Hepatocyte (in vitro differentiated cells): Measurements from ENCODE around the gene GFRA3. TPM values are rescaled to one million over a fixed set of nuclear protein-coding genes. Genes with fewer than 3 reads are reported as not detected.
A peak's percentile ranks its signal among the peaks of the same experiment; 100 is the strongest.

Experiments
- DNase-seq: peaks from one replicate; pipeline ENCODE4 v3.0.0-alpha.2; 2016; ENCODE audit warnings: low spot score
- H2AFZ ChIP-seq: fragments of 200-600 bp; sonication (generic); 2 replicates; pipeline ENCODE4 v1.6.0; 2016; ENCODE audit warnings: antibody characterized with exemption, mild to moderate bottlenecking
- H3K27ac ChIP-seq: fragments of 200-600 bp; sonication (generic); 2 replicates; pipeline ENCODE4 v1.5.1; 2016; ENCODE audit warnings: mild to moderate bottlenecking
- H3K27me3 ChIP-seq: fragments of 200-600 bp; sonication (generic); 2 replicates; pipeline ENCODE4 v1.6.1; 2016
- H3K36me3 ChIP-seq: fragments of 200-600 bp; sonication (generic); replicated peaks from 2 replicates; pipeline ENCODE4 v1.5.1; 2016; ENCODE audit warnings: low read depth; ENCODE audit not compliant: insufficient read depth
- H3K4me1 ChIP-seq: fragments of 200-600 bp; sonication (generic); 2 replicates; pipeline ENCODE4 v1.5.1; 2016; ENCODE audit warnings: mild to moderate bottlenecking, moderate library complexity; ENCODE audit not compliant: insufficient read depth
- H3K4me2 ChIP-seq: fragments of 200-600 bp; sonication (generic); 2 replicates; pipeline ENCODE4 v1.6.0; 2016
- H3K4me3 ChIP-seq: fragments of 200-600 bp; sonication (generic); 2 replicates; pipeline ENCODE4 v1.5.1; 2016; ENCODE audit warnings: mild to moderate bottlenecking
- H3K79me2 ChIP-seq: fragments of 200-600 bp; sonication (generic); 2 replicates; pipeline ENCODE4 v1.6.0; 2017; ENCODE audit warnings: mild to moderate bottlenecking
- H3K9me2 ChIP-seq: fragments of 200-600 bp; sonication (generic); replicated peaks from 2 replicates; pipeline ENCODE4 v1.6.0; 2017; ENCODE audit warnings: mild to moderate bottlenecking; ENCODE audit not compliant: insufficient read depth
- H3K9me3 ChIP-seq: fragments of 200-600 bp; sonication (generic); 2 replicates; pipeline ENCODE4 v1.5.1; 2016; ENCODE audit warnings: low read depth, mild to moderate bottlenecking
- H4K20me1 ChIP-seq: fragments of 200-600 bp; sonication (generic); 2 replicates; pipeline ENCODE4 v1.6.0; 2016; ENCODE audit warnings: mild to moderate bottlenecking; ENCODE audit not compliant: insufficient read depth, poor library complexity, severe bottlenecking
- CTCF ChIP-seq: fragments of 200-600 bp; sonication (generic); IDR thresholded peaks from 2 replicates; pipeline ENCODE4 v1.5.1; 2016; ENCODE audit warnings: antibody characterized with exemption, mild to moderate bottlenecking; ENCODE audit not compliant: poor library complexity
- EZH2 ChIP-seq: fragments of 200-600 bp; sonication (generic); IDR thresholded peaks from 2 replicates; pipeline ENCODE4 v1.6.1; 2016; ENCODE audit warnings: antibody characterized with exemption, mild to moderate bottlenecking, borderline replicate concordance
- EZH2phosphoT487 ChIP-seq: fragments of 200-600 bp; sonication (generic); IDR thresholded peaks from one replicate; pipeline ENCODE4 v1.6.1; 2018; ENCODE audit warnings: antibody characterized with exemption, mild to moderate bottlenecking, low read depth, moderate library complexity; ENCODE audit not compliant: unreplicated experiment, severe bottlenecking
- WGBS: methylation state at CpG from one replicate; pipeline ENCODE4 v1.1.6; 2016; ENCODE audit warnings: low lambda C conversion rate; ENCODE audit errors: missing lambda C conversion rate; 5-methylcytosine and 5-hydroxymethylcytosine counted together
- polyA plus RNA-seq: library from polyadenylated mRNA; unstranded; fragments of >200 nt; fragmentation: Nextera tagmentation; extraction: Ambion mirVana; gene quantifications from 2 replicates; pipeline ENCODE4 v1.2.1, GENCODE V29; 2016
- total RNA-seq: library from RNA; depleted of rRNA; stranded (reverse); fragments of >200 nt; gene quantifications from 2 replicates; pipeline ENCODE4 v1.2.3, GENCODE V29; 2014

Gene GFRA3
- total and polyA plus RNA-seq, 2 experiments from 2014 or later: 2.2 to 3.2 TPM

- H3K27ac ChIP-seq: no peak overlapping the region
- no peaks in the 10 kb centered on the region for H3K36me3 ChIP-seq
- H3K79me2 ChIP-seq: no peaks in the 10 kb centered on the region
- H3K4me3 ChIP-seq: no peak overlapping the region
- no peaks in the 10 kb centered on the region for H3K9me3 ChIP-seq
- H3K27me3 ChIP-seq: no peaks in the 10 kb centered on the region
- DNase-seq: peak; percentile 40
- H3K4me2 ChIP-seq: no peak overlapping the region
- no peaks in the 10 kb centered on the region for H3K9me2 ChIP-seq
- TF ChIP-seq CTCF (no peak), EZH2 (no peak), EZH2phosphoT487 (no peak)
- no peak overlapping the region for H2AFZ ChIP-seq
- H3K4me1 ChIP-seq: peaks cover 9% of the 10 kb centered on the region
- 87% methylated on average over 2 of the region's 2 CpGs for WGBS
- no peaks in the 10 kb centered on the region for H4K20me1 ChIP-seq
Observed at GRCh38 chr5:138276402-138277054, 2.1 kb upstream of the GFRA3 start.

- Histone ChIP-seq H3K4me3 (no peak overlapping the region), H3K4me1 (peaks cover 9% of the 10 kb centered on the region)
Observed at GRCh38 chr5:138275895-138276294, 1.5 kb upstream of the GFRA3 start.

GRCh38 chr5:138275379-138275782 lies 960 bp upstream of the GFRA3 start:
- no peaks in the 10 kb centered on the region for H3K9me2 ChIP-seq
- H4K20me1 ChIP-seq: no peaks in the 10 kb centered on the region
- H3K4me1 ChIP-seq: peaks cover 9% of the 10 kb centered on the region
- H3K9me3 ChIP-seq: no peaks in the 10 kb centered on the region
- H3K4me2 ChIP-seq: peak overlapping the region; percentile 7
- no peak for TF ChIP-seq CTCF
- no peak for TF ChIP-seq EZH2phosphoT487
- TF ChIP-seq EZH2: no peak
- WGBS: 47% methylated on average over 3 of the region's 3 CpGs
- peak; percentile 23 for DNase-seq
- no peak overlapping the region for H2AFZ ChIP-seq
- no peak overlapping the region for H3K27ac ChIP-seq
- H3K36me3 ChIP-seq: no peaks in the 10 kb centered on the region
- no peaks in the 10 kb centered on the region for H3K27me3 ChIP-seq
- no peak overlapping the region for H3K4me3 ChIP-seq
- H3K79me2 ChIP-seq: no peaks in the 10 kb centered on the region

More at GRCh38 chr5:138275895-138276294, 1.5 kb upstream of the GFRA3 start:
- Histone ChIP-seq H2AFZ (no peak overlapping the region), H3K4me2 (no peak overlapping the region), H3K9me3 (no peaks in the 10 kb centered on the region), H3K9me2 (no peaks in the 10 kb centered on the region), H3K79me2 (no peaks in the 10 kb centered on the region), H3K36me3 (no peaks in the 10 kb centered on the region), H3K27me3 (no peaks in the 10 kb centered on the region), H4K20me1 (no peaks in the 10 kb centered on the region), H3K27ac (no peak overlapping the region)
- 55% methylated on average over 1 of the region's 1 CpG for WGBS
- no peak for TF ChIP-seq EZH2phosphoT487
- TF ChIP-seq EZH2: no peak
- no peak for TF ChIP-seq CTCF
- DNase-seq: no peak
